Measurements from ENCODE around the gene AIF1L.

The AIF1L gene

GRCh38 chr9:131076347-131077195 is 19.8 kb upstream of the AIF1L start:
- in situ Hi-C loops (cut with MboI; ENCODE audit: low sequenced_read_pairs) = no loop called here

- in situ Hi-C loops (cut with MboI; ENCODE audit: low sequenced_read_pairs) = no loop called here
Observed at GRCh38 chr9:131078427-131079366, 17.6 kb upstream of the AIF1L start.

DNA sequence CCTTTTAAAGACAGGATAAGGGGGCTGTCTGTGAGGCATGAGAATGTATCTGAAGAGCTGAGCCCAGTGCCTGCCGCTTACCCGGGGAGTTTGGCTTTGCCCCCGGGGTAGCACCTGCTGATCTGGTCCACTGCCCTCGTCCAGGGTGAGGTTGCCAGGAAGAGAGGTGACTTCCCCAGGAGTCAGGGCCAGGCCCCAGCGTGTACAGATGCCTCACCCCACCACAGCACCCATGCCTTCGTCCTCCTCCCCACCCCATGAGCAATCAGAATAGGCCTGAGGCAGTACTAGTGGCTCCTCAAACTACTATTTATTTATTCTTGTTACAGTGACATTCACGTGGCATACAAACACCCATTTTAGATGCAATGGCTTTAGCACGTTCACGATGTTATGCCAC is 15.7 kb upstream of the AIF1L start:
- in situ Hi-C loops (cut with MboI; ENCODE audit: low sequenced_read_pairs) = no loop called here

- in situ Hi-C loops (cut with MboI; ENCODE audit: low sequenced_read_pairs) = no loop called here
Observed at GRCh38 chr9:131081868-131082267, 14.5 kb upstream of the AIF1L start.

DNA sequence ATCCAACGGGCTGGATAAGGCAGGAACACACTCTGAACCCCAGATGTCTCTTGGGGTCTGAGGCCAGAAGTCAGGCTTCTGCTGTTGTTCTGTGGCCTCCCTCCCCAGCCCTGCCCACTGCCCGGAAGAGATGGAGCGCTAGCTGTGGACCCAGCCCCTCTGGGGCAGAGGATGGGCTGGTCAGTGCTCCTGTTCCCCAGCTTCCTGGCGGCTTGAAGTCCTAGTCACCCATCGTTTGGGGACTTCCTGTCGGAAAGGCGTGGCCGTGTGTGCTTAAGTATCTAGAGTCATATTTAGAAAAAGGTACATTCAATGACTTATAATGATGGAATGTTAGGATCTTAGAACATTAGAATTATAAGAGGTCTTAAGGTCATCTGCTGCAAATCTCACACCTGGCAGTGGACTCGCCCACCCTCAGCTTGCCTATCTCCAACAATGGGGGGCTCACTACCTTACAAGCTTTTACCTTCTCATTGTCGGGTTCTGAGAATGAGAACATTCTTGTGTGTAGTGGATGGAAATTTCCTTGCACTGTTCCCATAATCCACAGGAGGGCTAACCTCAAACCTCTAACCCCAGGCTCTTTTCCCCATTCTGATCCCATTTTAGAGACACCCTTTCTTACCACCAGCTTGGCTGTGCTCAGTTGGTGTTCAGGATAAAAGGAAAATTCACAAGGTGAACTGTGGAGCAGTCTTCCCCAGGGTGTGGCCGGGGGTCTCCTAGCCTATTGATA is 13.4 kb upstream of the AIF1L start:
- in situ Hi-C loops (cut with MboI; ENCODE audit: low sequenced_read_pairs) = no loop called here

DNA sequence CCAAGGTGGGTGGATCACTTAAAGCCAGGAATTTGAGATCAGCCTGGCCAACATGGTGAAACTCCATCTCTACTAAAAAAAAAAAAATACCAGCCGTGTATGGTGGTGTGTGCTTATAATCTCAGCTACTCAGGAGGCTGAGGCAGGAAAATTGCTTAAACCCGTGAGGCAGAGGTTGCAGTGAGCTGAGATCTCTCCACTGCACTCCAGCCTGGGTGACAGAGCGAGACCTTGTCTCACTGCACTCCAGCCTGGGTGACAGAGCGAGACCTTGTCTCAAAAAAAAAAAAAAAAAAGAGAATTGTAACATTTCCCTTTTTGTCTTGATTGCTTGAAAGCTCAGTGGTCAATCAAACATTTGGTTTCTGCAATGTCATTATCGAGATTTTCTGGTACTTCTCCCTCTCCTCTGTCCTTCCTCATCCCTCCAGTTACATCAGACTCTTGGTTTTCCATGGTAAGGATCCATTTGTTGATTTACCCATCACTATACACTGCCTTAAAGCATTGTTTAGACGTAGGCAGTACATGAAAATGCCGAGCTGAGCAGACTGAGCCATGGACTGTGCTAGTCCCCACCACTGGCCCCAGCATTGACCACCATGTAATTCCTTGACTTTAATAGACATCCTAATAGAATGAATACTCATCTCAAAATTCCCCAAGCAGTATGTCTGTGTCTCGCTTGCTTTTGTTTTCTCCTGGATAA is 11.5 kb upstream of the AIF1L start:
- in situ Hi-C loops (cut with MboI; ENCODE audit: low sequenced_read_pairs) = no loop called here

DNA sequence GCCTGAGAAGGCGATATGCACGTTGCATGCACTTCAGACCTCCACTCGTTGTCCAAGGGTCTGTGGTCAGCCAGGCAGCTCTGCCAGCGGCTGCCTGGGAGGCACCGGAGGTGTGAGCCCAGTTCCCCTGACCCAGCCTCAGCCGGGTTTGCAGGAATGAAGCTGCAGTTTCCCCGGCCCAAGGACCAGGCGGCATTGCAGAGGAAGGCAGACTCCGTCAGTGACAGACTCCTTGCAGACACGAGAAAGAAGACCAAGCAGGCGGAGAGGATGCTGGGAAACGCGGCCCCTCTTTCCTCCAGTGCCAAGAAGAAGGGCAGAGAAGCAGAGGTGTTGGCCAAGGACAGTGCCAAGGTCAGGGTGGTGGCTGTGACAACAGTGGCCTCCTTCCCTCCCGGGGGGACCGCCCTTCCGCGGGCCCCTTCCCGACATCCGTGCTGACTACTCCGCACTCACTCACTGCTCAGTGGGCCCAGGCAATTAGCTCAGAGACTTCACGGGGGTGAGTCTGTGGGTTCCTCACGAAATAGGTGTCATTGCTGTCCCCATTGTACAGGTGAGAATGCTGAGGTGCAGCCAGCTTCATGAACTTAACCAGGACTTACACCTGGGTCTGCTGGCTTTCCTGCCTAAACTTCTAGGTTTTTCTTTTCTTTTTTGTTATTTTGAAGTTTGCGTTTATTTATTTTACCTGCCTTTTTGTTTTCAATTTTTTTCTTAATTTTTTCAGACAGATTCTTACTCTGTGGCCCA is 10.8 kb upstream of the AIF1L start:
- in situ Hi-C loops (cut with MboI; ENCODE audit: low sequenced_read_pairs) = no loop called here

DNA sequence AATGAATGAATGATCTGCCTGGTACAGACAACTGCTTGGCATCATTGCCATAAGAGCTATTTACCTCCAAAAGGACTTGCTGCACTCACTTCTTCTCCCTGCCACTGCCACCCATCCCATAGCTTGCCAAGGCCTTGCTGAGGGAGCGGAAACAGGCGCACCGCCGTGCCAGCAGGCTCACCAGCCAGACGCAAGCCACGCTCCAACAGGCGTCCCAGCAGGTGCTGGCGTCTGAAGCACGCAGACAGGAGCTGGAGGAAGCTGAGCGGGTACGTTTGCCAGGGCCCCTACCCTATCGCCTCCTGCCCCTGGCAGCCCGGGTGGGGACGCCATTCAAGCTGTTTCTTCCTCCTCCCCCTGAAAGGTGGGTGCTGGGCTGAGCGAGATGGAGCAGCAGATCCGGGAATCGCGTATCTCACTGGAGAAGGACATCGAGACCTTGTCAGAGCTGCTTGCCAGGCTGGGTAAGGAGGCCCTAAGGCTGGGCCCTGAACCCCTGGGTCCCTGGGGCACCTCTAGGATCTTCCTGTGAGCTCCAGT is 8.9 kb upstream of the AIF1L start:
- in situ Hi-C loops (cut with MboI; ENCODE audit: low sequenced_read_pairs) = no loop called here

- in situ Hi-C loops (cut with MboI; ENCODE audit: low sequenced_read_pairs) = no loop called here
Observed at GRCh38 chr9:131090025-131090787, 6.1 kb upstream of the AIF1L start.

DNA sequence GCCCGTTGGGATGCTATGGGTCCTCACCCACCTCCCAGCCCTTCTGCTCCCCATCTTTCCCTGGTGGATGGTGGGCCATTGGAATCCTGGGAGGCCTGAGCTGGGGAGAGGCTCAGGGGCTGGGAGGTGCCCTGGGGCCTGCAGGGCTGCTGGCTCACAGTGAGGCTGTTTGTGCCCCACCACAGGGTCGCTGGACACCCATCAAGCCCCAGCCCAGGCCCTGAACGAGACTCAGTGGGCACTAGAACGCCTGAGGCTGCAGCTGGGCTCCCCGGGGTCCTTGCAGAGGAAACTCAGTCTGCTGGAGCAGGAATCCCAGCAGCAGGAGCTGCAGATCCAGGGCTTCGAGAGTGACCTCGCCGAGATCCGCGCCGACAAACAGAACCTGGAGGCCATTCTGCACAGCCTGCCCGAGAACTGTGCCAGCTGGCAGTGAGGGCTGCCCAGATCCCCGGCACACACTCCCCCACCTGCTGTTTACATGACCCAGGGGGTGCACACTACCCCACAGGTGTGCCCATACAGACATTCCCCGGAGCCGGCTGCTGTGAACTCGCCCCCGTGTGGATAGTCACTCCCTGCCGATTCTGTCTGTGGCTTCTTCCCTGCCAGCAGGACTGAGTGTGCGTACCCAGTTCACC is 4.9 kb upstream of the AIF1L start:
- in situ Hi-C loops (cut with MboI; ENCODE audit: low sequenced_read_pairs) = no loop called here

- in situ Hi-C loops (cut with MboI; ENCODE audit: low sequenced_read_pairs) = no loop called here
Observed at GRCh38 chr9:131092030-131092429, 4.3 kb upstream of the AIF1L start.

GRCh38 chr9:131092548-131093440 is 3.5 kb upstream of the AIF1L start:
- in situ Hi-C loops (cut with MboI; ENCODE audit: low sequenced_read_pairs) = no loop called here

- in situ Hi-C loops (cut with MboI; ENCODE audit: low sequenced_read_pairs) = no loop called here
Observed at GRCh38 chr9:131094015-131094414, 2.3 kb upstream of the AIF1L start.

DNA sequence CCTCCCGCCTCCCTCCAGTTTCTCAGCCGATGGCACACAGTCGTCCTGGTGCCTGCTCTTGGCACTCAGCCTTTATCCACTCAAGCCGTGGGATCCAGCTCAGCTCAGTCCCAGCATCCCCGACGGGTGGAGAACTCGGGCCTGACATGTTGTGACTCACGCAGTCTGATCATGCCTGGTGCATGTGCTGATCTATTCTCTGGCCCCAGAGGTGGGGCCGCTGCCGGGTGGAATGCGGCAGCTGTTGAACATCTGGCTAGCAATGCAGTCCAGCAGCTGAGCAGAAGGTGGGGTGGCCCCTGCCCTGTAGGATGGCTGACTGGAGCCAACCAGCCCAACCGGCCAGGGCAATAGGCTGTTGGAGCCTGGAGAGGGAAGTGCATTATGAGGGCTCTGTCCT is 1.7 kb upstream of the AIF1L start:
- in situ Hi-C loops (cut with MboI; ENCODE audit: low sequenced_read_pairs) = no loop called here

- in situ Hi-C loops (cut with MboI; ENCODE audit: low sequenced_read_pairs) = no loop called here
Observed at GRCh38 chr9:131095666-131096268, 564 bp upstream of the AIF1L start.

GRCh38 chr9:131097126-131097947 is 1.0 kb downstream of the AIF1L start:
- in situ Hi-C loops (cut with MboI; ENCODE audit: low sequenced_read_pairs) = no loop called here
